Tongue (tissue), 2 donors: Measurements from ENCODE around the gene P2RY13. TPM values are rescaled to one million over a fixed set of nuclear protein-coding genes. Genes with fewer than 3 reads are reported as not detected.

ENCODE experiments used
- DNase-seq: peaks from one replicate; pipeline ENCODE4 v3.0.0-alpha.2; 2015
- total RNA-seq: library from RNA; depleted of rRNA; stranded (reverse); fragments of >200 nt; gene quantifications from one replicate; pipeline ENCODE4 v1.2.3, GENCODE V29; 2014

P2RY13 gene
- total RNA-seq, 1 donor from 2014 or later: 1.2 TPM

- peak; percentile 39 for DNase-seq
These were observed 38.7 kb downstream of the P2RY13 start for GRCh38 chr3:151290673-151291072.

- DNase-seq: no peak
These were observed 39.9 kb downstream of the P2RY13 start for GRCh38 chr3:151289445-151289844.

GRCh38 chr3:151285940-151286339, 43.4 kb downstream of the P2RY13 start:
- DNase-seq: no peak

- DNase-seq: peak; percentile 34
These were observed 45.4 kb downstream of the P2RY13 start for GRCh38 chr3:151283907-151284461.

GRCh38 chr3:151283387-151283786, 46.0 kb downstream of the P2RY13 start:
- DNase-seq: no peak

GRCh38 chr3:151282921-151283320, 46.4 kb downstream of the P2RY13 start:
- peak; percentile 77 for DNase-seq

GRCh38 chr3:151281671-151282324, 47.6 kb downstream of the P2RY13 start:
- peak; percentile 56 for DNase-seq

GRCh38 chr3:151278230-151278629, 51.1 kb downstream of the P2RY13 start, which contains the start of gene P2RY14:
P2RY14 (minus strand) TSS chr3:151278542; CDS start chr3:151214316, 64,226 bp downstream.
- no peak for DNase-seq

- no peak for DNase-seq
These were observed 52.7 kb downstream of the P2RY13 start for GRCh38 chr3:151276687-151277042.

Other genes starting within 250 kb of the P2RY13 start
- 8.5 TPM for gene MED12L, start 243.9 kb downstream of the P2RY13 start, total RNA-seq
- not detected for gene GPR171, start 126.3 kb downstream of the P2RY13 start, total RNA-seq
- gene P2RY14, start 51.0 kb downstream of the P2RY13 start, total RNA-seq: 2.9 TPM
- 2.3 TPM for gene GPR87, start 12.7 kb downstream of the P2RY13 start, total RNA-seq
- 0.21 TPM for gene P2RY12, start 55.2 kb upstream of the P2RY13 start, total RNA-seq
- 15.3 TPM for gene IGSF10, start 131.5 kb upstream of the P2RY13 start, total RNA-seq